ENCODE results near the gene MEIS1.

- TF ChIP-seq CTCF (conservative IDR thresholded peaks at IDR 0.05) = no peak
- TF ChIP-seq EZH2 (IDR thresholded peaks at IDR 0.05; ENCODE audit: low read depth) = no peak
Observed at GRCh38 chr2:66602341-66602740, 167.4 kb downstream of the MEIS1 start.
